DMS79 (cell line): ENCODE measurements around the gene SYT15B.
"Not testable (repeated sequence)": the region's sequence is repeated elsewhere in the genome, so short reads cannot be mapped to it uniquely, and the experiment has no call there.

ENCODE experiments used
- DNase-seq: peaks from one replicate; lab custom pipeline; 2025; lab: John Stamatoyannopoulos, UW

The SYT15B gene

DNA sequence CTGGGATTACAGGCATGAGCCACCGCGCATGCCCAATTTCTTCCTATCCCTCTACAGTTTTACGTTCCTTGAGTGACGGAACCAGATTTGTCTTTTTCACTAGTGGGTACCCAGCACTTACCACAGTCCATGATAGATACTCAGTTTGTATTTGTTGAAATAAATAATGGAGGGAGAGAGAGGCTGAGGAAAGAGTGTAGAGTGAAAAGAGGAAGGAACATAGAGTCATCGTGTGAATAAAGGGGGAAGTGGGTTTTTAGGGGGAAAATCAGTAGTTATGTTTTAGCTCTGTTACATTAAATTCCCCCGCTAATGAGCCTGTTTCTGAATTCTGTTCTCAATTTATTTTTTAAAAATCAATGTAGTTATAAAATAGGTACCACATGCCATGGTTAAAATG lies 37.7 kb downstream of the SYT15B start:
- not testable (repeated sequence) for DNase-seq

- not testable (repeated sequence) for DNase-seq
Measured at GRCh38 chr10:47725047-47725446, 38.3 kb downstream of the SYT15B start.

- not testable (repeated sequence) for DNase-seq
Measured at GRCh38 chr10:47724119-47724518, 39.3 kb downstream of the SYT15B start.

- not testable (repeated sequence) for DNase-seq
Measured at GRCh38 chr10:47723362-47723761, 40.0 kb downstream of the SYT15B start.

DNA sequence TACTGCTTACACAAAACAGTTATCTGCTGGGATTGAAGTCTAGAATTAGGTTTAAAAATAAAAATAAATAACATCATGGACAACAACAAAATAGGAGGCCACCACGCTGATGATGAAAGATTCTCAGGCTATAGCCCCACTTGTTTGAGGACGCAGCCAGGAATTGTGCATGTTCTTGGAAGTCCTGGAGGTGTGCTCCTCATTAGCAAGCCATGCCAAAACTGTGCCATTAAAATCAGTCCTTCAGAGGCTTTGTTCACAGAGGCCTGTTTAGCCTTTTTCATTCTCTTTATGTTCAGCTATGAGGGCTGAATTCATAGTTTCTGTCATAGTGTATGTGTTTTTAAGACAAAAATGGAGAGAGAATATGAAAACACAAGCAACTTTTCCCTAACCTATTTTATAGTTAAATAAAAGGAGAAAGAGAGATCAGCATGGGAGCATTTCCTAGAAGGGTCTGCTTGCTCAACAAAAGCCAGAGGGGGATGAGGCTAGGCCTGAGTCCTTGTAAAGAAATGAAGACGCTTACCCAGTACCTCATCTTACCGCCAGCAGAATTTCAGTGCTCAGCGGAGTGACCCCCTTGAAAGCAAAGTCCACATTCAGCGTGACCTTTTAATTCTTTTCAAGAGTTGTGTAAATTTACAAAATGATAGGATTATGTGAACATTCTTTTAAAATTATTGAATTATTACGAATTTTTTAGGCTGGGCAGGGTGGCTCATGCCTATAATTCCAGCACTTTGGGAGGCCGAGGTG lies 46.2 kb downstream of the SYT15B start:
- not testable (repeated sequence) for DNase-seq
